A549 (cell line): ENCODE data around the gene MAD1L1. TPM values are rescaled to one million over a fixed set of nuclear protein-coding genes. Genes with fewer than 3 reads are reported as not detected.

Experiments
- ATAC-seq, 2 experiments: fragments of 200-7000 bp in 1 of 2; fragments of >200 bp in 1 of 2; cut with Nextera tagmentation in 1 of 2; cut with Tn5 transposase in 1 of 2; 3 replicates each; pipeline versions ENCODE4 v1.8.0 to v1.9.1; 2018 to 2020; ENCODE audit warnings: mild to moderate bottlenecking in 1 of 2, moderate library complexity in 1 of 2
- CTCF ChIA-PET: fragments of 300-600 bp; sonication (Branson Sonifier 250); formaldehyde crosslinking; extraction: SDS; loops from one replicate; lab custom pipeline; 2021; ENCODE audit warnings: antibody characterized with exemption, inconsistent platforms; lab: Yijun Ruan, JAX
- POLR2A ChIA-PET: fragments of 350-600 bp; formaldehyde crosslinking; extraction: SDS; loops from one replicate; lab custom pipeline; 2021; ENCODE audit warnings: antibody characterized with exemption, inconsistent platforms; lab: Yijun Ruan, JAX
- DNase-seq, 2 experiments: peaks; one replicate each; pipeline versions ENCODE4 v3.0.0 to v3.0.0-alpha.2; 2011 to 2016; ENCODE audit warnings: low read depth in 1 of 2, low spot score in 1 of 2
- FAIRE-seq: peaks from 2 replicates; lab custom pipeline; 2011; peaks lifted over from hg19 to GRCh38; lab: Jason Lieb, UNC
- H3K27ac ChIP-seq, 2 experiments: fragments of >200 bp; sonication (Bioruptor Twin); formaldehyde crosslinking; 3 replicates each; pipeline ENCODE4 v1.5.1; 2016 to 2017
- H3K4me1 ChIP-seq: fragments of >200 bp; sonication (Bioruptor Twin); formaldehyde crosslinking; 3 replicates; pipeline ENCODE4 v1.6.1; 2016
- H3K4me2 ChIP-seq: fragments of >200 bp; sonication (Bioruptor Twin); formaldehyde crosslinking; 3 replicates; pipeline ENCODE4 v1.6.1; 2016
- H3K4me3 ChIP-seq: fragments of >200 bp; sonication (Bioruptor Twin); formaldehyde crosslinking; 3 replicates; pipeline ENCODE4 v1.5.1; 2016
- H3K9me3 ChIP-seq: fragments of >200 bp; sonication (Bioruptor Twin); formaldehyde crosslinking; 3 replicates; pipeline ENCODE4 v1.6.1; 2016
- CBX8 ChIP-seq: fragments of 200-600 bp; sonication (generic); IDR thresholded peaks from 2 replicates; pipeline ENCODE4 v1.6.1; 2016
- CHD2 ChIP-seq: fragments of 150-350 bp; IDR thresholded peaks from 2 replicates; pipeline ENCODE4 v1.6.1; 2014; ENCODE audit warnings: low read length; ENCODE audit not compliant: partially characterized antibody
- CHD4 ChIP-seq: fragments of 200-600 bp; sonication (generic); IDR thresholded peaks from 2 replicates; pipeline ENCODE4 v1.6.1; 2016; ENCODE audit warnings: antibody characterized with exemption, mild to moderate bottlenecking, borderline replicate concordance
- CTCF ChIP-seq: fragments of >200 bp; sonication (Bioruptor Twin); formaldehyde crosslinking; IDR thresholded peaks from 3 replicates; pipeline ENCODE4 v1.5.1; 2016
- EHF ChIP-seq: fragments of 250-450 bp; sonication (Bioruptor Pico); IDR thresholded peaks from 2 replicates; pipeline ENCODE4 v1.5.0; 2020; ENCODE audit warnings: mild to moderate bottlenecking
- EHMT2 ChIP-seq: fragments of 200-600 bp; sonication (generic); IDR thresholded peaks from 2 replicates; pipeline ENCODE4 v1.6.1; 2016; ENCODE audit warnings: antibody characterized with exemption, low read depth, mild to moderate bottlenecking, moderate library complexity
- ESRRA ChIP-seq: fragments of 150-350 bp; IDR thresholded peaks from 2 replicates; pipeline ENCODE4 v1.6.1; 2014; ENCODE audit warnings: mild to moderate bottlenecking, low read length, borderline replicate concordance
- HOXA7 ChIP-seq: fragments of 250-450 bp; sonication (Bioruptor Pico); IDR thresholded peaks from 2 replicates; pipeline ENCODE4 v1.5.0; 2020; ENCODE audit warnings: mild to moderate bottlenecking, moderate library complexity
- HOXB13 ChIP-seq: fragments of 250-450 bp; sonication (Bioruptor Pico); IDR thresholded peaks from 2 replicates; pipeline ENCODE4 v1.5.0; 2020; ENCODE audit warnings: low read depth, mild to moderate bottlenecking, moderate library complexity
- HOXB5 ChIP-seq: fragments of 250-450 bp; sonication (Bioruptor Pico); IDR thresholded peaks from 2 replicates; pipeline ENCODE4 v1.5.0; 2020; ENCODE audit warnings: mild to moderate bottlenecking, moderate library complexity
- KDM1A ChIP-seq: fragments of 200-600 bp; sonication (generic); IDR thresholded peaks from 2 replicates; pipeline ENCODE4 v1.6.1; 2016; ENCODE audit warnings: low read depth, mild to moderate bottlenecking
- KDM5A ChIP-seq: fragments of 200-600 bp; sonication (generic); IDR thresholded peaks from 2 replicates; pipeline ENCODE4 v1.6.1; 2016; ENCODE audit warnings: antibody characterized with exemption, mild to moderate bottlenecking
- MAFK ChIP-seq: fragments of 450-650 bp; IDR thresholded peaks from 2 replicates; pipeline ENCODE4 v1.6.1; 2014; ENCODE audit not compliant: partially characterized antibody
- MAX ChIP-seq: IDR thresholded peaks from 2 replicates; pipeline ENCODE4 v1.6.1; 2012
- MYC ChIP-seq: IDR thresholded peaks from 2 replicates; pipeline ENCODE4 v1.6.1; 2012; ENCODE audit warnings: mild to moderate bottlenecking, inconsistent platforms, low read length, improper control_type of control experiment, borderline replicate concordance
- NPAS2 ChIP-seq: fragments of 250-450 bp; sonication (Bioruptor Pico); IDR thresholded peaks from 2 replicates; pipeline ENCODE4 v1.8.0; 2022; ENCODE audit warnings: mild to moderate bottlenecking, moderate library complexity, borderline replicate concordance
- PBX3 ChIP-seq: IDR thresholded peaks from 2 replicates; pipeline ENCODE4 v1.6.1; 2012
- PHF8 ChIP-seq: fragments of 200-600 bp; sonication (generic); IDR thresholded peaks from 2 replicates; pipeline ENCODE4 v1.6.1; 2016; ENCODE audit warnings: low read depth, mild to moderate bottlenecking, antibody characterized with exemption, moderate library complexity, borderline replicate concordance
- POLR2AphosphoS2 ChIP-seq: conservative IDR thresholded peaks from 2 replicates; pipeline ENCODE4 v1.6.1; 2012; ENCODE audit warnings: low read length, improper control_type of control experiment, inconsistent platforms
- RARB ChIP-seq: fragments of 250-450 bp; sonication (Bioruptor Pico); IDR thresholded peaks from 2 replicates; pipeline ENCODE4 v1.8.0; 2021; ENCODE audit warnings: mild to moderate bottlenecking, moderate library complexity
- RNF2 ChIP-seq: fragments of 200-600 bp; sonication (generic); IDR thresholded peaks from 2 replicates; pipeline ENCODE4 v1.6.1; 2016; ENCODE audit warnings: low read depth, mild to moderate bottlenecking, antibody characterized with exemption, moderate library complexity, borderline replicate concordance
- SMC3 ChIP-seq: fragments of >200 bp; sonication (Bioruptor Twin); formaldehyde crosslinking; IDR thresholded peaks from 3 replicates; pipeline ENCODE4 v1.6.1; 2018; ENCODE audit warnings: inconsistent platforms
- SREBF2 ChIP-seq: fragments of 450-650 bp; IDR thresholded peaks from 2 replicates; pipeline ENCODE4 v1.6.1; 2014; ENCODE audit warnings: mild to moderate bottlenecking, moderate library complexity
- TFCP2L1 ChIP-seq: fragments of 250-450 bp; sonication (Bioruptor Pico); IDR thresholded peaks from 2 replicates; pipeline ENCODE4 v1.5.0; 2021; ENCODE audit warnings: mild to moderate bottlenecking
- TP53 ChIP-seq: fragments of 250-450 bp; sonication (Bioruptor Pico); IDR thresholded peaks from 2 replicates; pipeline ENCODE4 v1.5.0; 2021; ENCODE audit warnings: mild to moderate bottlenecking, moderate library complexity
- ZC3H11A ChIP-seq: fragments of 450-650 bp; IDR thresholded peaks from 2 replicates; pipeline ENCODE4 v1.6.1; 2014; ENCODE audit warnings: antibody characterized with exemption, mild to moderate bottlenecking
- ZFP36 ChIP-seq: fragments of 450-650 bp; IDR thresholded peaks from 2 replicates; pipeline ENCODE4 v1.6.1; 2014; ENCODE audit warnings: borderline replicate concordance; ENCODE audit not compliant: partially characterized antibody
- WGBS: methylation state at CpG from one replicate; pipeline ENCODE4 v1.1.6; 2017; ENCODE audit errors: missing lambda C conversion rate; 5-methylcytosine and 5-hydroxymethylcytosine counted together
- polyA plus RNA-seq, 4 experiments: library from polyadenylated mRNA; depleted of rRNA in 3 of 4; stranded (reverse); fragments of >200 nt; fragmentation: RNase III in 1 of 4; extraction: RNeasy Plus Mini Kit Qiagen cat#74134 plus additional on column Dnase treatment in 1 of 4; gene quantifications; 2 replicates in 3 of 4; 3 replicates in 1 of 4; pipeline ENCODE4 v1.2.3, GENCODE V29; 2011 to 2017

MAD1L1 gene
- polyA plus RNA-seq, 2 of the 4 experiments (the other 2 are of a cell fraction) = 13.6 to 16.6 TPM

- no peak for FAIRE-seq
- Histone ChIP-seq H3K4me3 (no peak overlapping the region), H3K27ac (no peak overlapping the region), H3K4me1 (no peaks in the 10 kb centered on the region), H3K9me3 (no peaks in the 10 kb centered on the region), H3K4me2 (no peak overlapping the region)
- no peak for TF ChIP-seq HOXA7 (CRISPR knock-in tag)
- no peak for TF ChIP-seq TFCP2L1 (CRISPR knock-in tag)
- TF ChIP-seq POLR2AphosphoS2 = no peak
- TF ChIP-seq EHMT2 = no peak
- no peak for TF ChIP-seq ZFP36
- TF ChIP-seq RARB (CRISPR knock-in tag) = no peak
- TF ChIP-seq MYC = no peak
- no peak for TF ChIP-seq ZC3H11A
- no peak for TF ChIP-seq HOXB5 (CRISPR knock-in tag)
- no peak for TF ChIP-seq MAX
- no peak for TF ChIP-seq HOXB13 (CRISPR knock-in tag)
- no peak for TF ChIP-seq NPAS2
- TF ChIP-seq CHD2 = no peak
- TF ChIP-seq CTCF = no peak
- no peak for TF ChIP-seq MAFK
- TF ChIP-seq ESRRA = no peak
- no peak for TF ChIP-seq SMC3
- TF ChIP-seq PBX3 = no peak
- WGBS = 96% methylated on average over 22 of the region's 31 CpGs
- ATAC-seq = no peak
- ChIA-PET CTCF (interaction anchor here (0.8 to 2.0 kb wide), 3 partner anchors 9 to 442 kb away, joined by 3 to 5 read pairs (median 3); no protein-coding TSS in a partner anchor), POLR2A (no interaction called here)
- DNase-seq = no peak
Observed at GRCh38 chr7:2201686-2202360, 30.9 kb downstream of the MAD1L1 start.

- WGBS = 96% methylated on average over 7 of the region's 10 CpGs
- Histone ChIP-seq H3K4me2 (no peak overlapping the region), H3K4me1 (no peaks in the 10 kb centered on the region), H3K9me3 (no peaks in the 10 kb centered on the region), H3K27ac (no peak overlapping the region), H3K4me3 (no peak overlapping the region)
- DNase-seq = no peak
- TF ChIP-seq KDM1A (no peak), PHF8 (no peak), EHMT2 (no peak), TP53 (no peak), RNF2 (no peak), CBX8 (no peak), HOXB13 (CRISPR knock-in tag) (no peak), KDM5A (no peak), SREBF2 (no peak), CHD4 (no peak), ZFP36 (no peak), EHF (no peak), SMC3 (no peak)
- ChIA-PET POLR2A (no interaction called here), CTCF (interaction anchor here (1.0 to 3.2 kb wide), 3 partner anchors 8 to 441 kb away, joined by 3 to 13 read pairs (median 5); no protein-coding TSS in a partner anchor)
- no peak for FAIRE-seq
- no peak for ATAC-seq
Observed at GRCh38 chr7:2201128-2201527, 31.6 kb downstream of the MAD1L1 start.
